SK-N-SH treated with all-trans-retinoic acid at 6 μM for 48 hours (cell line): ENCODE data around the gene TEN1.

ENCODE experiments used
- ATAC-seq: fragments of 200-7000 bp; cut with Tn5 transposase; 3 replicates; pipeline ENCODE4 v1.9.1; 2020; ENCODE audit warnings: mild to moderate bottlenecking, moderate library complexity
- BACH2 ChIP-seq: fragments of 250-450 bp; sonication (Bioruptor Pico); IDR thresholded peaks from 2 replicates; pipeline ENCODE4 v1.9.0; 2021; ENCODE audit warnings: mild to moderate bottlenecking, borderline replicate concordance
- CSDC2 ChIP-seq: fragments of 250-450 bp; sonication (Bioruptor Pico); IDR thresholded peaks from 2 replicates; pipeline ENCODE4 v1.5.0; 2020; ENCODE audit warnings: mild to moderate bottlenecking, moderate library complexity
- CSRNP3 ChIP-seq: fragments of 250-450 bp; sonication (Bioruptor Pico); IDR thresholded peaks from 2 replicates; pipeline ENCODE4 v1.5.1; 2021; ENCODE audit warnings: mild to moderate bottlenecking, moderate library complexity
- ESRRG ChIP-seq: fragments of 250-450 bp; sonication (Bioruptor Pico); IDR thresholded peaks from 2 replicates; pipeline ENCODE4 v1.6.1; 2021; ENCODE audit warnings: mild to moderate bottlenecking
- ISL1 ChIP-seq: fragments of 250-450 bp; sonication (Bioruptor Pico); IDR thresholded peaks from 2 replicates; pipeline ENCODE4 v2.1.2; 2022; ENCODE audit warnings: mild to moderate bottlenecking, moderate library complexity
- OSR1 ChIP-seq: fragments of 250-450 bp; sonication (Bioruptor Pico); IDR thresholded peaks from 2 replicates; pipeline ENCODE4 v1.8.0; 2022; ENCODE audit warnings: moderate library complexity, mild to moderate bottlenecking, inconsistent platforms
- PATZ1 ChIP-seq: fragments of 250-450 bp; sonication (Bioruptor Pico); IDR thresholded peaks from 2 replicates; pipeline ENCODE4 v1.8.0; 2020; ENCODE audit warnings: mild to moderate bottlenecking, moderate library complexity, borderline replicate concordance
- POU6F1 ChIP-seq: fragments of 250-450 bp; sonication (Bioruptor Pico); IDR thresholded peaks from 2 replicates; pipeline ENCODE4 v1.8.0; 2021; ENCODE audit warnings: low read depth, mild to moderate bottlenecking, moderate library complexity, borderline replicate concordance
- PPARA ChIP-seq: fragments of 250-450 bp; sonication (Bioruptor Pico); IDR thresholded peaks from 2 replicates; pipeline ENCODE4 v1.5.0; 2020; ENCODE audit warnings: mild to moderate bottlenecking, borderline replicate concordance
- RARB ChIP-seq: fragments of 250-450 bp; sonication (Bioruptor Pico); IDR thresholded peaks from 2 replicates; pipeline ENCODE4 v1.8.0; 2021; ENCODE audit warnings: mild to moderate bottlenecking, moderate library complexity
- SNAI2 ChIP-seq: fragments of 250-450 bp; sonication (Bioruptor Pico); IDR thresholded peaks from 2 replicates; pipeline ENCODE4 v1.5.0; 2020; ENCODE audit warnings: mild to moderate bottlenecking, moderate library complexity
- TCF4 ChIP-seq: fragments of 250-450 bp; sonication (Bioruptor Pico); IDR thresholded peaks from 2 replicates; pipeline ENCODE4 v1.8.0; 2021; ENCODE audit warnings: mild to moderate bottlenecking, moderate library complexity, borderline replicate concordance
- TOX ChIP-seq: fragments of 250-450 bp; sonication (Bioruptor Pico); IDR thresholded peaks from 2 replicates; pipeline ENCODE4 v1.8.0; 2021; ENCODE audit warnings: mild to moderate bottlenecking, moderate library complexity, borderline replicate concordance
- TSHZ2 ChIP-seq: fragments of 250-450 bp; sonication (Bioruptor Pico); IDR thresholded peaks from 2 replicates; pipeline ENCODE4 v1.5.0; 2020; ENCODE audit warnings: mild to moderate bottlenecking, moderate library complexity
- ZC3H10 ChIP-seq: fragments of 250-450 bp; sonication (Bioruptor Pico); IDR thresholded peaks from 2 replicates; pipeline ENCODE4 v1.5.1; 2021; ENCODE audit warnings: mild to moderate bottlenecking, moderate library complexity
- ZFP3 ChIP-seq: fragments of 250-450 bp; sonication (Bioruptor Pico); IDR thresholded peaks from 2 replicates; pipeline ENCODE4 v1.5.0; 2020; ENCODE audit warnings: mild to moderate bottlenecking, moderate library complexity
- ZNF565 ChIP-seq: fragments of 450-650 bp; formaldehyde crosslinking; conservative IDR thresholded peaks from 2 replicates; pipeline ENCODE4 v1.5.0; 2020; ENCODE audit warnings: low read depth, mild to moderate bottlenecking, moderate library complexity
- ZNF70 ChIP-seq: fragments of 450-650 bp; formaldehyde crosslinking; IDR thresholded peaks from 2 replicates; pipeline ENCODE4 v1.5.0; 2020; ENCODE audit warnings: mild to moderate bottlenecking, moderate library complexity

TEN1 gene

GRCh38 chr17:75983501-75984181 lies 4.6 kb downstream of the TEN1 start:
- TF ChIP-seq TSHZ2 (CRISPR knock-in tag) = no peak
- TF ChIP-seq TOX (CRISPR knock-in tag) = no peak
- TF ChIP-seq PPARA (CRISPR knock-in tag) = no peak
- ATAC-seq = no peak

GRCh38 chr17:75985986-75986385 lies 6.9 kb downstream of the TEN1 start:
- no peak for TF ChIP-seq ISL1 (CRISPR knock-in tag)
- no peak for TF ChIP-seq PATZ1 (CRISPR knock-in tag)
- no peak for TF ChIP-seq CSDC2 (CRISPR knock-in tag)
- TF ChIP-seq ZC3H10 (CRISPR knock-in tag) = no peak
- TF ChIP-seq POU6F1 (CRISPR knock-in tag) = no peak
- no peak for TF ChIP-seq ESRRG (CRISPR knock-in tag)
- no peak for TF ChIP-seq TCF4 (CRISPR knock-in tag)
- no peak for TF ChIP-seq ZNF70 (CRISPR knock-in tag)
- TF ChIP-seq OSR1 = no peak
- TF ChIP-seq BACH2 (CRISPR knock-in tag) = no peak
- TF ChIP-seq RARB = no peak
- TF ChIP-seq CSRNP3 (CRISPR knock-in tag) = no peak
- no peak for TF ChIP-seq ZNF565 (CRISPR knock-in tag)
- no peak for TF ChIP-seq TSHZ2 (CRISPR knock-in tag)
- TF ChIP-seq ZFP3 (CRISPR knock-in tag) = no peak
- no peak for TF ChIP-seq SNAI2 (CRISPR knock-in tag)
- no peak for ATAC-seq

GRCh38 chr17:75987041-75987440 lies 8.0 kb downstream of the TEN1 start:
- ATAC-seq = no peak
- TF ChIP-seq ZC3H10 (CRISPR knock-in tag) (no peak), PPARA (CRISPR knock-in tag) (no peak), PATZ1 (CRISPR knock-in tag) (no peak), POU6F1 (CRISPR knock-in tag) (no peak)
